GM19240 (cell line): ENCODE data around the gene TES.
"Not testable (repeated sequence)": the region's sequence is repeated elsewhere in the genome, so short reads cannot be mapped to it uniquely, and the experiment has no call there.

Experiments used
- DNase-seq: peaks from one replicate; pipeline ENCODE4 v3.0.0; 2011; ENCODE audit warnings: low spot score; ENCODE audit not compliant: insufficient read length

The TES gene

GRCh38 chr7:116210345-116211005 lies at the start of gene TES:
Gene TES (plus strand): TSS chr7:116210539. CDS start chr7:116210708, 169 bp downstream.
- DNase-seq = peak; percentile 58

- no peak for DNase-seq
Observed at GRCh38 chr7:116161728-116162127, 48.6 kb upstream of the TES start.

GRCh38 chr7:116162254-116162653 lies 48.1 kb upstream of the TES start:
- DNase-seq = no peak

DNA sequence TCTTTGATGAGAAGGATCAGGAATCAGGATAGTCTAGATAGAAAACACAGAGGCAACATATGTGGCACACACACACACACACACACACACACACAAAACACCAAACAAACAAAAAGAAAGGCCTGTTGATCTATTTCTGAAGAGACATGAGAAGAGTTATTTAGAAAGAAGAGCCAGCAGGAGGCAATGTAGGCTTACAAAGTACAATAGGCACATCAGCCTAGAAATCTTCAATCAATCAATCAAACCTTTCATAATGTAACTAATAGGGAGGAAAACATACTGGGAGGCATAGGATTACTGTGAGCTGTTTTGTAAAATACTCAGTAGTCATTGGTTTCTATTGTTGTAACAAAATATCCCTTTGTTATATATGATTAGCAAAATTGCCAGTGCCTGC lies 47.3 kb upstream of the TES start:
- DNase-seq = no peak

GRCh38 chr7:116164552-116165306 lies 45.6 kb upstream of the TES start:
- DNase-seq = no peak

- DNase-seq = no peak
Observed at GRCh38 chr7:116165717-116166116, 44.6 kb upstream of the TES start.

DNA sequence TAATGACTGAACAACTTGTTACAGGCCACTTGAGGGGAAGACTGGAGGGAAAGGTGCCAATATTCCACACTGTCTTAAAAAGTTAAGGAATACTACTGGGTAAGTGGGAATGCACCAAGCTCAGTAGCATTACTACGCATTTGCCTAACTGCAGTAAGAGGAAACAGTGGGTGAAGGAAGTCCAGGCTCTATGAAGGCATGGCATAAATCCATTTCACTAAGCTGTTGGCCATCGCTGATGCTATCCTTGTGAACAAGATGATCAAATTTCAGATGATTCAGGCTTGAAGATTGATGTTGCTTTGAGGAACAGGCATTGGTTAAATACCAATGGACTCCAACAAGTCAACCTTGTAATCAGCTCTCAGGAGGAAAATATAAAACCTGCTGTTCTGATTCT lies 44.2 kb upstream of the TES start:
- DNase-seq = no peak

DNA sequence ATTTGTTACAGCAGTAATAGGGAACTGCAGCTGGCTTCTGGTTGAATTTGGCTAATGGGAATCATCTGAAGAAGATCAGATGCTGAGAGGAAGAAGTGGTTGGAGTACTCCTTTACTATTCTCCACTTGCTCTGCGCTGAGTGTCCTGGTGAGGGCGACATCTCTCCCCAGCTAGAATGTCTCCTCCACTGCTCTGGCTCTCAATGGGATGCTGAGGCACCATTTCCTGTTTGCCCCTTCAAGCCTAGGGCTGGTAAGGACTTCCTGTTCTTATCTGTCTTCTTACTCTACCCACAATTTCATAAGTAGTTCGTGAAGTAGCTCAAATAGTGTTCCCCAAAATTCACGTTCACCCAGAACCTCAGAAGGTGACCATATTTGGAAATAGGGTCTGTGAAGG lies 43.2 kb upstream of the TES start:
- no peak for DNase-seq

- DNase-seq = no peak
Observed at GRCh38 chr7:116169060-116169459, 41.3 kb upstream of the TES start.

GRCh38 chr7:116170180-116170579 lies 40.2 kb upstream of the TES start:
- no peak for DNase-seq

DNA sequence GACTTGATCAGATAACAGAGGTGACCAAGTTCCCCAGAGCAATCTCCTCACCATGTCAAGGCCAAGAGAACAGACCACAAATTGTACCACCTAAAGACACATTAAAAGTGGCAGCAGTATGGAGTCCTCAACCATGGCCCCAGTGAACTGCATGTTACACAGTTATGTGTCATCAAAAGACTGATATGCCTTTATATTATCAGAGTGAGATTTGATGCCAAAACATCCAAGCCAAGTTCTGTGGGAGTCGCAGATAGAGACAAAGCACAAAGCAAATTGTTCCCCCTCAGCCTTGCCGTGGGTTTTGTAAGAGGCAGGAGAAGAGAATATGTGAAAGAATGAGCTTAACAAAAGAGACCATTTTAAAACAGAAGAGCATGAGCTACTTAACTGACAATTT lies 39.2 kb upstream of the TES start:
- DNase-seq = no peak

GRCh38 chr7:116172353-116172752 lies 38.0 kb upstream of the TES start:
- no peak for DNase-seq

GRCh38 chr7:116173051-116174028 lies 37.0 kb upstream of the TES start:
- no peak for DNase-seq

- not testable (repeated sequence) for DNase-seq
Observed at GRCh38 chr7:116175095-116175494, 35.2 kb upstream of the TES start.

DNA sequence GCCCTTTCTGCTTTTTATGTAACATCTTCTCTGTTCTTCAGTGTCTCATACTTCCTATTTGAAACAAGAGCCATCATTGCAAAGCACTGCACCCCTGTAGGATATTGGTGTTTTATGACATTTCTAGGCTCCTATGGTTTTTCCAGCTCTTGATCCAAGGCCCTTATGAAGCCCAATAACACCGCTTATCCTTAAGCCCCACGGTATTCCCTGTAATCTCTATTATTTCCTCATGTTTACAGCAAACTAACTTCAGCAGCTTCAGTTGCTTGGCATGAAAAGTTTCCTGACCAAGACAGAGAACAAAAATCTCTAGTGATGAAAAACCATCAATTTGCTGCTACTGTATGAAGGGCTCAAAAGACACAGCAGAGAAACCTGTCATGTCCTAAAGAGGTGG lies 34.1 kb upstream of the TES start:
- DNase-seq = no peak

- no peak for DNase-seq
Observed at GRCh38 chr7:116177009-116177408, 33.3 kb upstream of the TES start.

GRCh38 chr7:116180302-116180701 lies 30.0 kb upstream of the TES start:
- DNase-seq = peak; percentile 14

DNA sequence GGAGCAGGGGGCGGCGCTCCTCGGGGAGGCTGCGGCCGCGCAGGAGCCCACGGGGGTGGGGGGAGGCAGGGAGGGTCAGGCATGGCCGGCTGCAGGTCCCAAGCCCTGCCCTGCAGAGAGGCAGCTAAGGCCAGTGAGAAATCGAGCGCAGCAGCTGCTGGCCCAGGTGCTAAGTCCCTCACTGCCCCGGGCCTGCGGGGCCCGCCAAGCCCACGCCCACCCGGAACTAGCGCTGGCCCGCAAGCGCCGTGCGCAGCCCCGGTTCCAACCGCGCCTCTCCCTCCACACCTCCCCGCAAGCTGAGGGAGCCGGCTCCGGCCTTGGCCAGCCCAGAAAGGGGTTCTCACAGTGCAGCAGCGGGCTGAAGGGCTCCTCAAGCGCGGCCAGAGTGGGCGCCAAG lies 28.3 kb upstream of the TES start:
- no peak for DNase-seq

GRCh38 chr7:116185450-116185849 lies 24.9 kb upstream of the TES start:
- no peak for DNase-seq

DNA sequence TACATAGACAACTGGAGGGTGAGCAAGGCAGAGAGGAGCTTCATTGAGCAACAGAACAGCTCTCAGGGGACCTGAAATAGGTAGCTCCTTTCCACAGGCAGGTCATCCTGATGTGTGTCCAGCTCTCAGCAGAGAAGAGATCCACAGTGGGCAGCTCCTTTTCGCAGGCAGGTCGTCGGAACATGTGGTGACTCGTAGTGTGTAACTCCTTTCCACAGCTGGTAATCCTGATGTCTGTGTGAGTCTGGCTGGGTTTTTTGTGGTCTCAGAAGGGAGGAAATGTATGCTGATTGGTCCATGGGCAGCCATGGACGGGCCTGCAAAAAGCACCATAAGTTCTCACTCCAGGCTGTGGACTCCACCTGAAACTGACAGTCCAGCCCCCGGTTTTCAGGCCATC lies 24.4 kb upstream of the TES start:
- no peak for DNase-seq

DNA sequence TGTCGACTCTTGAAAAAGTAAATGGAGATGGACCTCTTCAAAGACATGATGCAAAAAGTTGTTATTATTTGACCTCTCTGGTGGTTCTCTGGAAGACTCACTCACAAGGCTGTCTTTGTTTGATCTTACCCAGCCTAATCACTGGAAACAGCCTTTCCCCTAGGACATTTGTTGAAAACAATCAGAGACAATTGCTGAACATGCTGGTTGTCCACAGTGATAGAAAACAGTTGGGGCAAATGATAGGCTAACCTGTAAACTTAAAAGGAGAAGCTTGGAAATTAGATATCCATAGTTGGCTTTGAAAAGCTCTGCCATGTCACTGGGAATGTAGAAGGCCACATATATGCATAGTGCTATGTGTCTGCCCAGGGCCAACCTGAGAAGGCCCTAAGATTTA lies 22.9 kb upstream of the TES start:
- no peak for DNase-seq
